Progenitor cell of endocrine pancreas (in vitro differentiated cells): ENCODE measurements around the gene GCM1. TPM values are rescaled to one million over a fixed set of nuclear protein-coding genes. Genes with fewer than 3 reads are reported as not detected.

Source experiments
- DNase-seq: peaks from one replicate; pipeline ENCODE4 v3.0.0; 2021; ENCODE audit warnings: low spot score; ENCODE audit not compliant: unreplicated experiment
- H3K27ac Mint-ChIP-seq: 2 replicates; pipeline ENCODE4 v1.8.0; 2021; ENCODE audit warnings: mild to moderate bottlenecking, moderate library complexity, mixed read lengths
- H3K27me3 Mint-ChIP-seq: 2 replicates; pipeline ENCODE4 v1.8.0; 2021; ENCODE audit warnings: mixed read lengths
- H3K36me3 Mint-ChIP-seq: 2 replicates; pipeline ENCODE4 v1.8.0; 2022; ENCODE audit warnings: mixed read lengths; ENCODE audit not compliant: insufficient read depth
- H3K4me1 Mint-ChIP-seq: 2 replicates; pipeline ENCODE4 v1.8.0; 2021; ENCODE audit warnings: low read depth, mixed read lengths
- H3K4me3 Mint-ChIP-seq: 2 replicates; pipeline ENCODE4 v1.8.0; 2021; ENCODE audit warnings: low read depth, mild to moderate bottlenecking, moderate library complexity, mixed read lengths
- H3K9me3 Mint-ChIP-seq: 2 replicates; pipeline ENCODE4 v1.8.0; 2021; ENCODE audit warnings: low read depth, mixed read lengths
- total RNA-seq: library from RNA; stranded (reverse); gene quantifications from 2 replicates; pipeline ENCODE4 v1.2.1, GENCODE V29; 2021
- TF ChIP-seq, protein P1 (sequence below): fragments of 200-600 bp; sonication (generic); IDR thresholded peaks from one replicate; pipeline ENCODE4 v1.5.0; 2021; ENCODE audit warnings: antibody characterized with exemption, mild to moderate bottlenecking; ENCODE audit not compliant: unreplicated experiment

GCM1 gene
- total RNA-seq, 1 donor from 2014 or later: not detected

GRCh38 chr6:53128842-53129241 lies 19.8 kb downstream of the GCM1 start:
- Mint-ChIP-seq H3K9me3 (no peaks in the 10 kb centered on the region), H3K36me3 (no peaks in the 10 kb centered on the region), H3K27ac (no peak overlapping the region), H3K4me3 (no peak overlapping the region), H3K4me1 (no peaks in the 10 kb centered on the region), H3K27me3 (peaks cover 10% of the 10 kb centered on the region)
- no peak for DNase-seq
- TF ChIP-seq, protein P1, sequence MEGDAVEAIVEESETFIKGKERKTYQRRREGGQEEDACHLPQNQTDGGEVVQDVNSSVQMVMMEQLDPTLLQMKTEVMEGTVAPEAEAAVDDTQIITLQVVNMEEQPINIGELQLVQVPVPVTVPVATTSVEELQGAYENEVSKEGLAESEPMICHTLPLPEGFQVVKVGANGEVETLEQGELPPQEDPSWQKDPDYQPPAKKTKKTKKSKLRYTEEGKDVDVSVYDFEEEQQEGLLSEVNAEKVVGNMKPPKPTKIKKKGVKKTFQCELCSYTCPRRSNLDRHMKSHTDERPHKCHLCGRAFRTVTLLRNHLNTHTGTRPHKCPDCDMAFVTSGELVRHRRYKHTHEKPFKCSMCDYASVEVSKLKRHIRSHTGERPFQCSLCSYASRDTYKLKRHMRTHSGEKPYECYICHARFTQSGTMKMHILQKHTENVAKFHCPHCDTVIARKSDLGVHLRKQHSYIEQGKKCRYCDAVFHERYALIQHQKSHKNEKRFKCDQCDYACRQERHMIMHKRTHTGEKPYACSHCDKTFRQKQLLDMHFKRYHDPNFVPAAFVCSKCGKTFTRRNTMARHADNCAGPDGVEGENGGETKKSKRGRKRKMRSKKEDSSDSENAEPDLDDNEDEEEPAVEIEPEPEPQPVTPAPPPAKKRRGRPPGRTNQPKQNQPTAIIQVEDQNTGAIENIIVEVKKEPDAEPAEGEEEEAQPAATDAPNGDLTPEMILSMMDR: no peak

- Mint-ChIP-seq H3K36me3 (no peaks in the 10 kb centered on the region), H3K4me3 (no peak overlapping the region)
These were observed 23.4 kb downstream of the GCM1 start for GRCh38 chr6:53125276-53125675.

GRCh38 chr6:53124131-53124800 lies 24.4 kb downstream of the GCM1 start:
- no peak for DNase-seq
- TF ChIP-seq, protein P1: no peak
- no peak overlapping the region for H3K4me3 Mint-ChIP-seq
- H3K4me1 Mint-ChIP-seq: no peaks in the 10 kb centered on the region
- H3K27ac Mint-ChIP-seq: no peak overlapping the region
- no peaks in the 10 kb centered on the region for H3K9me3 Mint-ChIP-seq
- peaks cover 7% of the 10 kb centered on the region for H3K27me3 Mint-ChIP-seq
- H3K36me3 Mint-ChIP-seq: no peaks in the 10 kb centered on the region

More at GRCh38 chr6:53125276-53125675, 23.4 kb downstream of the GCM1 start:
- no peaks in the 10 kb centered on the region for H3K9me3 Mint-ChIP-seq
- H3K27me3 Mint-ChIP-seq: peaks cover 7% of the 10 kb centered on the region
- H3K4me1 Mint-ChIP-seq: no peaks in the 10 kb centered on the region
- H3K27ac Mint-ChIP-seq: no peak overlapping the region
- TF ChIP-seq, protein P1: no peak
- DNase-seq: no peak

DNA sequence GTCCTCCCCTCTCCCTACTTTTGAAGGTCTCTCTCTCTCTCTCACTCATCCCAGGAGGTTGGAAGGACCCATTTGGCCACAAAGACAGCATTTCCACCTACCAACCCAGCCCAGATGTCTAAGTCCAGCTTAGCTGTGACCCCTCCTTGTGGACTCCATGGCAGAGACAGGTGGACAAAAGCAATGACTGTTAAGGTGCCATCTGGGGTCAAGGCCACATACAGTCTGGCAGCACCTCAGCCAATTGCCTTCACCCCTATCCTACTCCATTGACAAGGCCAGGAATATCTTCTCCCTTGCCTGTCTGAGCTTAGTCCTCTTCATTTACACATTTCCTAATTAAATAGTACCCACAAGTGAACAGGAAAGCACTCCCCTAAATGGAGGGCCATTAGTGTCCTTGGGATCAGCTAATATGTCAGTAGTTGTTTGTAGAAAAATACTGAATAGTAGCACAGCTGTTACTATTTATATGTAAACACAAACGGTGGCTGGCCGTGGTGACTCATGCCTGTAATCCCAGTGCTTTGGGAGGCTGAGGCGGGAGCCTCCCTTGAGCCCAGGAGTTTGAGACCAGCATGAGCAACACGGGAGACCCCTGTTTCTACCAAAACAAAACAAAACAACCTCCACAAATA lies 28.8 kb downstream of the GCM1 start:
- Mint-ChIP-seq H3K4me1 (no peaks in the 10 kb centered on the region), H3K36me3 (no peaks in the 10 kb centered on the region), H3K27ac (no peak overlapping the region), H3K27me3 (no peaks in the 10 kb centered on the region), H3K4me3 (no peak overlapping the region), H3K9me3 (peaks cover 6% of the 10 kb centered on the region)
- no peak for DNase-seq
- TF ChIP-seq, protein P1: no peak

- DNase-seq: no peak
- Mint-ChIP-seq H3K27me3 (no peaks in the 10 kb centered on the region), H3K36me3 (no peaks in the 10 kb centered on the region), H3K4me3 (no peak overlapping the region), H3K27ac (no peak overlapping the region), H3K4me1 (no peaks in the 10 kb centered on the region), H3K9me3 (peaks cover 6% of the 10 kb centered on the region)
- TF ChIP-seq, protein P1: no peak
These were observed 29.3 kb downstream of the GCM1 start for GRCh38 chr6:53119349-53119748.
